PC-3 (cell line): ENCODE data around the gene HIBADH. TPM values are rescaled to one million over a fixed set of nuclear protein-coding genes. Genes with fewer than 3 reads are reported as not detected.
"Not testable (repeated sequence)": the region's sequence is repeated elsewhere in the genome, so short reads cannot be mapped to it uniquely, and the experiment has no call there.

Experiments
- ATAC-seq: fragments of 200-7000 bp; cut with Tn5 transposase; 2 replicates; pipeline ENCODE4 v1.9.1; 2020; ENCODE audit warnings: mild to moderate bottlenecking, moderate library complexity
- BruUV-seq: library from RNA; stranded (reverse); fragments of 400-500 nt; replicated peaks from 2 replicates; lab custom pipeline; 2021; lab: Mats Ljungman, UMichigan
- CTCF ChIA-PET: fragments of 300-600 bp; sonication (Branson Sonifier 250); formaldehyde crosslinking; loops from one replicate; lab custom pipeline; 2022; ENCODE audit warnings: antibody characterized with exemption; lab: Charles Lee
- POLR2A ChIA-PET: fragments of 300-600 bp; sonication (Branson Sonifier 250); formaldehyde crosslinking; loops from one replicate; lab custom pipeline; 2022; ENCODE audit warnings: antibody characterized with exemption; ENCODE audit not compliant: unreplicated experiment; lab: Charles Lee
- DNase-seq: peaks from one replicate; pipeline ENCODE4 v3.0.0-alpha.2; 2015
- H2AFZ ChIP-seq: fragments of 300-600 bp; sonication (generic); 2 replicates; pipeline ENCODE4 v1.6.0; 2016; ENCODE audit warnings: antibody characterized with exemption, low read length
- H3F3A ChIP-seq: fragments of 300-600 bp; sonication (generic); one replicate; pipeline ENCODE4 v1.6.0; 2017; ENCODE audit warnings: antibody characterized with exemption, low read length, control low read depth, mild to moderate bottlenecking; ENCODE audit not compliant: unreplicated experiment
- H3K27ac ChIP-seq: fragments of 300-600 bp; sonication (generic); 2 replicates; pipeline ENCODE4 v1.5.1; 2016; ENCODE audit warnings: mild to moderate bottlenecking, low read length
- H3K27me3 ChIP-seq: fragments of 300-600 bp; sonication (generic); 2 replicates; pipeline ENCODE4 v1.6.1; 2016; ENCODE audit warnings: low read length, mixed read lengths
- H3K36me3 ChIP-seq: fragments of 300-600 bp; sonication (generic); 2 replicates; pipeline ENCODE4 v1.6.1; 2016; ENCODE audit warnings: low read depth, mixed run types, low read length, mixed read lengths
- H3K4me1 ChIP-seq: fragments of 300-600 bp; sonication (generic); 2 replicates; pipeline ENCODE4 v1.5.1; 2016; ENCODE audit warnings: low read length; ENCODE audit not compliant: insufficient read depth
- H3K4me2 ChIP-seq: fragments of 300-600 bp; sonication (generic); 2 replicates; pipeline ENCODE4 v1.6.0; 2016; ENCODE audit warnings: low read length
- H3K4me3 ChIP-seq: fragments of 300-600 bp; sonication (generic); 2 replicates; pipeline ENCODE4 v1.5.1; 2016; ENCODE audit warnings: mild to moderate bottlenecking, low read length, mixed read lengths
- H3K79me2 ChIP-seq: fragments of 300-600 bp; sonication (generic); 2 replicates; pipeline ENCODE4 v1.6.1; 2017; ENCODE audit warnings: low read length, mixed read lengths
- H3K9ac ChIP-seq: fragments of 300-600 bp; sonication (generic); 2 replicates; pipeline ENCODE4 v1.6.0; 2016; ENCODE audit warnings: mild to moderate bottlenecking, low read length
- H3K9me2 ChIP-seq: fragments of 300-600 bp; sonication (generic); replicated peaks from 2 replicates; pipeline ENCODE4 v1.6.1; 2016; ENCODE audit warnings: mixed run types, low read length, mixed read lengths
- H3K9me3 ChIP-seq: fragments of 300-600 bp; sonication (generic); 2 replicates; pipeline ENCODE4 v1.6.1; 2016; ENCODE audit warnings: low read length, mixed read lengths
- H4K20me1 ChIP-seq: fragments of 300-600 bp; sonication (generic); 2 replicates; pipeline ENCODE4 v1.6.1; 2016; ENCODE audit warnings: low read length, mixed read lengths
- EZH2 ChIP-seq: fragments of 300-600 bp; sonication (generic); IDR thresholded peaks from one replicate; pipeline ENCODE4 v1.6.1; 2017; ENCODE audit warnings: antibody characterized with exemption, mild to moderate bottlenecking, low read length; ENCODE audit not compliant: unreplicated experiment
- EZH2phosphoT487 ChIP-seq: fragments of 300-600 bp; sonication (generic); IDR thresholded peaks from 2 replicates; pipeline ENCODE4 v1.6.1; 2018; ENCODE audit warnings: mild to moderate bottlenecking, antibody characterized with exemption, low read length, borderline replicate concordance
- intact Hi-C: fragments of 100-400 bp; cut with micrococcal nuclease; formaldehyde crosslinking; loops from 2 replicates; pipeline ENCODE4 v1.9.0; 2023
- total RNA-seq: library from RNA; depleted of rRNA; stranded (reverse); fragments of >200 nt; gene quantifications from 2 replicates; pipeline ENCODE4 v1.2.3, GENCODE V29; 2014
- TF ChIP-seq, protein P1 (sequence below): fragments of 300-600 bp; sonication (generic); conservative IDR thresholded peaks from 2 replicates; pipeline ENCODE4 v1.5.1; 2017; ENCODE audit warnings: antibody characterized with exemption, low read depth, mild to moderate bottlenecking, low read length

The HIBADH gene
- total RNA-seq, 1 experiment from 2014 or later = 45.8 TPM

GRCh38 chr7:27677912-27678612, 15.4 kb upstream of the HIBADH start:
- ChIA-PET POLR2A (interaction anchor here (0.6 to 1.3 kb wide), 3 partner anchors 63 to 510 kb away, joined by 4 to 8 read pairs (median 5); no protein-coding TSS in a partner anchor), CTCF (interaction anchor here (0.5 to 1.1 kb wide), 5 partner anchors 15 to 461 kb away, joined by 3 to 7 read pairs (median 3); no protein-coding TSS in a partner anchor)
- Histone ChIP-seq H3K27me3 (no peaks in the 10 kb centered on the region), H3K4me2 (peak overlapping the region; percentile 75), H3K4me3 (peak overlapping the region; percentile 34; the same call in 1 of the 2 replicates), H3K9me3 (no peaks in the 10 kb centered on the region), H3K36me3 (no peaks in the 10 kb centered on the region), H3K4me1 (peaks cover 31% of the 10 kb centered on the region), H3K9ac (peak overlapping the region; percentile 82), H4K20me1 (no peaks in the 10 kb centered on the region), H3K9me2 (no peaks in the 10 kb centered on the region), H2AFZ (peak overlapping the region; percentile 68), H3F3A (peaks cover 4% of the 10 kb centered on the region), H3K27ac (peak overlapping the region; percentile 100), H3K79me2 (no peaks in the 10 kb centered on the region)
- intact Hi-C loops = loop anchor here (1.0 kb wide), 3 partner anchors 15 to 482 kb away; no protein-coding TSS in a partner anchor
- DNase-seq (peak; percentile 95), ATAC-seq (peak; percentile 96)
- BruUV-seq = TSS peak; percentile 99
- TF ChIP-seq EZH2 (no peak), EZH2phosphoT487 (no peak)
- TF ChIP-seq, protein P1, sequence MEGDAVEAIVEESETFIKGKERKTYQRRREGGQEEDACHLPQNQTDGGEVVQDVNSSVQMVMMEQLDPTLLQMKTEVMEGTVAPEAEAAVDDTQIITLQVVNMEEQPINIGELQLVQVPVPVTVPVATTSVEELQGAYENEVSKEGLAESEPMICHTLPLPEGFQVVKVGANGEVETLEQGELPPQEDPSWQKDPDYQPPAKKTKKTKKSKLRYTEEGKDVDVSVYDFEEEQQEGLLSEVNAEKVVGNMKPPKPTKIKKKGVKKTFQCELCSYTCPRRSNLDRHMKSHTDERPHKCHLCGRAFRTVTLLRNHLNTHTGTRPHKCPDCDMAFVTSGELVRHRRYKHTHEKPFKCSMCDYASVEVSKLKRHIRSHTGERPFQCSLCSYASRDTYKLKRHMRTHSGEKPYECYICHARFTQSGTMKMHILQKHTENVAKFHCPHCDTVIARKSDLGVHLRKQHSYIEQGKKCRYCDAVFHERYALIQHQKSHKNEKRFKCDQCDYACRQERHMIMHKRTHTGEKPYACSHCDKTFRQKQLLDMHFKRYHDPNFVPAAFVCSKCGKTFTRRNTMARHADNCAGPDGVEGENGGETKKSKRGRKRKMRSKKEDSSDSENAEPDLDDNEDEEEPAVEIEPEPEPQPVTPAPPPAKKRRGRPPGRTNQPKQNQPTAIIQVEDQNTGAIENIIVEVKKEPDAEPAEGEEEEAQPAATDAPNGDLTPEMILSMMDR = no peak

GRCh38 chr7:27674126-27674525, 11.4 kb upstream of the HIBADH start:
- H2AFZ ChIP-seq, POLR2A ChIA-PET, H3K79me2 ChIP-seq, H3K36me3 ChIP-seq, H3F3A ChIP-seq, H3K9me3 ChIP-seq, ATAC-seq, H4K20me1 ChIP-seq, intact Hi-C loops, H3K27ac ChIP-seq, H3K4me2 ChIP-seq, H3K4me3 ChIP-seq, CTCF ChIA-PET, BruUV-seq, DNase-seq, H3K9ac ChIP-seq, H3K27me3 ChIP-seq, H3K9me2 ChIP-seq: not testable (repeated sequence)
- H3K4me1 ChIP-seq = peaks cover 21% of the 10 kb centered on the region

DNA sequence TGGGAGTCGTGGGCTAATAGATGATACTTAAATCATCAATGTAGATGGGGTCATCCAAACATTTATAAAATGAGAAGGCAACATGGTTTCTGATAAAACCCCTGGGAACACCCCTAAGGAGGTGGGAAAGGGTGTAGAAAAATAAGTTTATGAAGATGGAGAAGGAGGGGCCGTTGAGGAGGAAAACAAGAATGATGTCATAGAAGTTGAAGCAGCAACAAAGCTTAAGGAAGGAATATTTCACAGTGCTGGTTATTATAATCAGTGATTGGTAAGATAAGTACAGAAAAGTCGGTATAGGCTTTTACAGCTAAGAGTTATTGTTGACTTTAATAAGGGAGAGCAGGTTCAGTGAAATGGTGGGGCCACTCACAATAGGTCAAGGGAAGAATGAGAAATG, 9.0 kb upstream of the HIBADH start:
- no peak overlapping the region for H3K4me3 ChIP-seq
- H3K9ac ChIP-seq = no peak overlapping the region
- no peaks in the 10 kb centered on the region for H3K36me3 ChIP-seq
- H4K20me1 ChIP-seq = no peaks in the 10 kb centered on the region
- CTCF ChIA-PET = no interaction called here
- no peaks in the 10 kb centered on the region for H3F3A ChIP-seq
- no peaks in the 10 kb centered on the region for H3K79me2 ChIP-seq
- DNase-seq (no peak), ATAC-seq (no peak)
- H3K9me3 ChIP-seq = no peaks in the 10 kb centered on the region
- POLR2A ChIA-PET = no interaction called here
- no peak overlapping the region for H3K27ac ChIP-seq
- no peaks in the 10 kb centered on the region for H3K9me2 ChIP-seq
- no peaks in the 10 kb centered on the region for H3K4me1 ChIP-seq
- no peak overlapping the region for H3K4me2 ChIP-seq
- H3K27me3 ChIP-seq = no peaks in the 10 kb centered on the region
- no peak overlapping the region for H2AFZ ChIP-seq
- TF ChIP-seq EZH2phosphoT487 = no peak
- TF ChIP-seq, protein P1 = no peak
- no peak for TF ChIP-seq EZH2
- intact Hi-C loops = no loop called here
- no TSS peak for BruUV-seq
